GM12801 (cell line): ENCODE measurements around the gene SCGB1C2.

ENCODE experiments used
- CTCF ChIP-seq: IDR thresholded peaks from one replicate; pipeline ENCODE4 v1.5.1; 2011; ENCODE audit warnings: control low read depth; ENCODE audit not compliant: insufficient read length; ENCODE audit errors: extremely low read depth

SCGB1C2 gene

GRCh38 chr17:178292-179065 lies 41.1 kb downstream of the SCGB1C2 start:
- no peak for TF ChIP-seq CTCF

GRCh38 chr17:179066-179432 lies 41.7 kb downstream of the SCGB1C2 start:
- no peak for TF ChIP-seq CTCF

GRCh38 chr17:179781-180380 lies 42.5 kb downstream of the SCGB1C2 start:
- no peak for TF ChIP-seq CTCF

GRCh38 chr17:180381-181244 lies 43.2 kb downstream of the SCGB1C2 start:
- no peak for TF ChIP-seq CTCF

GRCh38 chr17:181245-182049 lies 44.1 kb downstream of the SCGB1C2 start, which contains the start of gene DOC2B:
Gene DOC2B (minus strand): TSS chr17:181650. CDS start chr17:181479, 171 bp downstream.
- TF ChIP-seq CTCF, result no peak

- no peak for TF ChIP-seq CTCF
Observed at GRCh38 chr17:182050-182751, 44.8 kb downstream of the SCGB1C2 start.
